ENCODE measurements around the gene TMEM129. TPM values are rescaled to one million over a fixed set of nuclear protein-coding genes. Genes with fewer than 3 reads are reported as not detected.

TMEM129 gene
- 10 to 100 TPM; 47.3 to 56.5 (median 51.3) TPM for polyA plus RNA-seq (ENCODE audit: insufficient read length in 3 of 3)
- long read RNA-seq, donor 1, transcript TMEM129-202 (4 exons, 2,810 nt), result major isoform, 9 of 10 reads
- long read RNA-seq, donor 1, partial matches to known transcripts, result 0 of 10 reads
- long read RNA-seq, donor 1, other reads (novel, unspliced or antisense), result 0 of 10 reads
- long read RNA-seq, donor 2, transcript TMEM129-202 (4 exons, 2,810 nt), result major isoform, 18 of 19 reads
- long read RNA-seq, donor 2, partial matches to known transcripts, result 0 of 19 reads
- long read RNA-seq, donor 2, other reads (novel, unspliced or antisense), result 0 of 19 reads
- long read RNA-seq, donor 3, transcript TMEM129-202 (4 exons, 2,810 nt), result major isoform, 6 of 36 reads
- long read RNA-seq, donor 3, partial matches to known transcripts, result 28 of 36 reads
- long read RNA-seq, donor 3, other reads (novel, unspliced or antisense), result 0 of 36 reads
- long read RNA-seq, donor 4, transcript TMEM129-202 (4 exons, 2,810 nt), result major isoform, 9 of 27 reads
- long read RNA-seq, donor 4, partial matches to known transcripts, result 17 of 27 reads
- long read RNA-seq, donor 4, other reads (novel, unspliced or antisense), result 0 of 27 reads
- long read RNA-seq, donor 5, partial matches to known transcripts, result 0 of 4 reads
- long read RNA-seq, donor 5, other reads (novel, unspliced or antisense), result 0 of 4 reads
- long read RNA-seq, donor 6, transcript TMEM129-202 (4 exons, 2,810 nt), result major isoform, 9 of 11 reads
- long read RNA-seq, donor 6, partial matches to known transcripts, result 0 of 11 reads
- long read RNA-seq, donor 6, other reads (novel, unspliced or antisense), result 0 of 11 reads
- long read RNA-seq, donor 7, transcript TMEM129-202 (4 exons, 2,810 nt), result major isoform, 10 of 18 reads
- long read RNA-seq, donor 7, partial matches to known transcripts, result 5 of 18 reads
- long read RNA-seq, donor 7, other reads (novel, unspliced or antisense), result 0 of 18 reads
- long read RNA-seq, donor 8, partial matches to known transcripts, result 0 of 3 reads
- long read RNA-seq, donor 8, other reads (novel, unspliced or antisense), result 0 of 3 reads
- long read RNA-seq, donor 9, transcript TMEM129-202 (4 exons, 2,810 nt), result major isoform, 15 of 18 reads
- long read RNA-seq, donor 9, partial matches to known transcripts, result 0 of 18 reads
- long read RNA-seq, donor 9, other reads (novel, unspliced or antisense), result 0 of 18 reads
- long read RNA-seq, donor 10, transcript TMEM129-202 (4 exons, 2,810 nt), result major isoform, 6 of 16 reads
- long read RNA-seq, donor 10, partial matches to known transcripts, result 7 of 16 reads
- long read RNA-seq, donor 10, other reads (novel, unspliced or antisense), result 0 of 16 reads
- long read RNA-seq, donor 11, partial matches to known transcripts, result 15 of 18 reads
- long read RNA-seq, donor 11, other reads (novel, unspliced or antisense), result 0 of 18 reads
- long read RNA-seq, donor 12, transcript TMEM129-202 (4 exons, 2,810 nt), result major isoform, 8 of 69 reads
- long read RNA-seq, donor 12, partial matches to known transcripts, result 48 of 69 reads
- long read RNA-seq, donor 12, other reads (novel, unspliced or antisense), result 11 of 69 reads
- long read RNA-seq, donor 13, transcript TMEM129-202 (4 exons, 2,810 nt), result major isoform, 7 of 9 reads
- long read RNA-seq, donor 13, partial matches to known transcripts, result 0 of 9 reads
- long read RNA-seq, donor 13, other reads (novel, unspliced or antisense), result 0 of 9 reads
- long read RNA-seq, donor 14, result 0 reads
- long read RNA-seq, donor 15, transcript TMEM129-202 (4 exons, 2,810 nt), result major isoform, 15 of 16 reads
- long read RNA-seq, donor 15, partial matches to known transcripts, result 0 of 16 reads
- long read RNA-seq, donor 15, other reads (novel, unspliced or antisense), result 0 of 16 reads
- long read RNA-seq, donor 16, transcript TMEM129-202 (4 exons, 2,810 nt), result major isoform, 12 of 15 reads
- long read RNA-seq, donor 16, partial matches to known transcripts, result 0 of 15 reads
- long read RNA-seq, donor 16, other reads (novel, unspliced or antisense), result 0 of 15 reads

- DNase-seq, result peak; percentile 95
Observed at GRCh38 chr4:1721003-1721665, at the start of gene TMEM129, which contains the start of gene TACC3. TMEM129 (minus strand) TSS chr4:1721323; CDS start chr4:1720837, 486 bp downstream. TACC3 (plus strand) TSS chr4:1721521; CDS start chr4:1723422, 1,901 bp downstream.

- no peak for DNase-seq
Observed at GRCh38 chr4:1770791-1771231, 49.7 kb upstream of the TMEM129 start.

- DNase-seq, result no peak
Observed at GRCh38 chr4:1770245-1770644, 49.1 kb upstream of the TMEM129 start.

GRCh38 chr4:1769692-1770091 is 48.6 kb upstream of the TMEM129 start:
- no peak for DNase-seq

GRCh38 chr4:1768367-1769034 is 47.4 kb upstream of the TMEM129 start:
- DNase-seq, result no peak

GRCh38 chr4:1767770-1768366 is 46.7 kb upstream of the TMEM129 start:
- no peak for DNase-seq

GRCh38 chr4:1767061-1767769 is 46.1 kb upstream of the TMEM129 start:
- no peak for DNase-seq

GRCh38 chr4:1766106-1767060 is 45.3 kb upstream of the TMEM129 start:
- DNase-seq, result no peak

GRCh38 chr4:1765409-1766072 is 44.4 kb upstream of the TMEM129 start:
- DNase-seq, result no peak

GRCh38 chr4:1764670-1765069 is 43.5 kb upstream of the TMEM129 start:
- DNase-seq, result no peak

GRCh38 chr4:1763550-1764080 is 42.5 kb upstream of the TMEM129 start:
- DNase-seq, result no peak

- no peak for DNase-seq
Observed at GRCh38 chr4:1763070-1763549, 42.0 kb upstream of the TMEM129 start.

- DNase-seq, result no peak
Observed at GRCh38 chr4:1762264-1763010, 41.3 kb upstream of the TMEM129 start.

GRCh38 chr4:1761130-1761689 is 40.1 kb upstream of the TMEM129 start:
- no peak for DNase-seq
